Thyroid gland (tissue), 4 donors: ENCODE results near the gene SDHAF1.

Source experiments
- CTCF ChIP-seq, 6 experiments: fragments of 200-600 bp in 3 of 6; fragments of 450-650 bp in 3 of 6; sonication (generic) in 3 of 6; IDR thresholded peaks; one replicate each; pipeline ENCODE4 v1.5.1; 2016 to 2019; ENCODE audit warnings: antibody characterized with exemption in 6 of 6, mild to moderate bottlenecking in 2 of 6, inconsistent platforms in 1 of 6, moderate library complexity in 1 of 6
- POLR2A ChIP-seq, 2 donors: fragments of 450-650 bp; IDR thresholded peaks; one replicate each; pipeline ENCODE4 v1.6.1; 2017; ENCODE audit warnings: antibody characterized with exemption in 2 of 2, mild to moderate bottlenecking in 2 of 2, moderate library complexity in 1 of 2

- TF ChIP-seq CTCF (IDR thresholded peaks at IDR 0.05) (no peak), POLR2A (IDR thresholded peaks at IDR 0.05) (no peak)
These were observed 7.5 kb upstream of the SDHAF1 start for GRCh38 chr19:35987571-35987896.
